Posterior cingulate gyrus (tissue), 11 donors: ENCODE results near the gene PTH2R.
"Not testable (repeated sequence)": the region's sequence is repeated elsewhere in the genome, so short reads cannot be mapped to it uniquely, and the experiment has no call there.

Experiments
- DNase-seq, 10 donors: peaks; one replicate each; pipeline versions ENCODE4 v3.0.0 to v3.0.0-alpha.2; 2020 to 2021; ENCODE audit warnings: mixed read lengths in 3 of 10
- intact Hi-C: fragments of 100-400 bp; cut with DNase I; formaldehyde crosslinking; loops from one replicate; pipeline ENCODE4 v1.15.1; 2023

PTH2R gene

DNA sequence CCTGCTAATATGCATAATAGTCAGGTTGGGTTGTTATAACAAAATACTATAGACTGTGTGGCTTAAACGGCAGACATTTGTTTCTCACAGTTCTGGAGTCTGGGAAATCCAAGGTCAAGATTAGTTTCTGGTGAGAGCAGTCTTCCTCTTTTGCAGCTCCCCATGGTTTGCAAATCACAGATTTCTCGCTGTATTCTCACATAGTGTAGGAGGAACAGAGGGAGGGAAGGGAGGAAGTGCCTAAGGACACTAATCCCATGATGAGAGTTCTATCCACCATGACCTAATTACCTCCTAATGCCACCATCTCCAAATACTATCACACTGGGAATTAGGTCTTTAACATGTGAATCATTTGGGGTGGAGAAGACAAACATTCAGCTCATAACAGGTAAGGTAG, 20.1 kb upstream of the PTH2R start:
- no peak for DNase-seq

DNA sequence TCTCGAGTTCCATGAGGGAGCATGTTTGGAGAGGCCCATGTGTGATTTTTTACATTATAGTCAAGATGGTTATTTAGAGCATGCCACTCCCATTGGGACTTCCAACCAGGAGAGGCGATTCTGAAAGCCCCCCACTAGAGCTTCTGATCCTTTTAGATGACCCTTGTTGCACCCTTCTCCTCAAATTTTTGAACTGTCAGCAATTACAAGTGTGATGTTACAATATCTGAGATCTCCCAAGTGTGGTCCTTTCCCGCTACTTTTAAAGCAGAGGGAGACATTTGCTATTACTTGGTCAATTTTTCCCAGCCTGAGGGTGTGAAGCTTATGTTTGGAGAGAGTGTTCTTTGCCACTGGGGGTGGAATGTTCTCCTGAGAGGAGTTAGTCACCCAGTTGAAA, 16.7 kb upstream of the PTH2R start:
- intact Hi-C loops = no loop called here
- DNase-seq = no peak

More for the DNA sequence above, 20.1 kb upstream of the PTH2R start:
- intact Hi-C loops = no loop called here

DNA sequence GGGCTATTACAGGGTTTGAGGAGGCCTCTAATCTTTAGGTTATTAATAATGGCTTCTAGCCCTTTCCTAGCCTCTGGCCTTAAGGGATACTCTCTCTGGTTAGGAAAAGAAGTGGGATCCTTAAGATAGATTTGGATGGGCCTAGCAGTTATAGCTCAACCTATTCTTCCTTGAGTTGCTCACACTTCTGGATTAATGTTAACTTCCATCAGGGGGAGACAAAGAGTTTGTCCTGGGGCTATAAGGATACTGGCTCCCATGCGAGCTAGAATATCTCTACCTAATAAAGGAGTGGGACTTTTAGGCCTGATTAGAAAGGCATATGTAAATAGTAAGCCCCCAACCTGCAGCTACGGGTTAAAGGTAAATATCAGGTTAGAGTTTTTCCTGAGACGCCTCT, 14.3 kb upstream of the PTH2R start:
- intact Hi-C loops = no loop called here
- no peak for DNase-seq

DNA sequence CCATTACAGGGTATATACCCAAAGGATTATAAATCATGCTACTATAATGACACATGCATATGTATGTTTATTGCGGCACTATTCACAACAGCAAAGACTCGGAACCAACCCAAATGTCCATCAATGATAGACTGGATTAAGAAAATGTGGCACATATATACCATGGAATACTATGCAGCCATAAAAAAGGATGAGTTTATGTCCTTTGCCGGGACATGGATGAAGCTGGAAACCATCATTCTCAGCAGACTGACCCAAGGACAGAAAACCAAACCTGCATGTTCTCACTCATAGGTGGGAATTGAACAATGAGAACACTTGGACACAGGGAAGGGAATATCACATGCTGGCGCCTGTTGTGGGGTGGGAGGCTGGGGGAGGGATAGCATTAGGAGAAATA, 9.8 kb upstream of the PTH2R start:
- DNase-seq, intact Hi-C loops: not testable (repeated sequence)

DNA sequence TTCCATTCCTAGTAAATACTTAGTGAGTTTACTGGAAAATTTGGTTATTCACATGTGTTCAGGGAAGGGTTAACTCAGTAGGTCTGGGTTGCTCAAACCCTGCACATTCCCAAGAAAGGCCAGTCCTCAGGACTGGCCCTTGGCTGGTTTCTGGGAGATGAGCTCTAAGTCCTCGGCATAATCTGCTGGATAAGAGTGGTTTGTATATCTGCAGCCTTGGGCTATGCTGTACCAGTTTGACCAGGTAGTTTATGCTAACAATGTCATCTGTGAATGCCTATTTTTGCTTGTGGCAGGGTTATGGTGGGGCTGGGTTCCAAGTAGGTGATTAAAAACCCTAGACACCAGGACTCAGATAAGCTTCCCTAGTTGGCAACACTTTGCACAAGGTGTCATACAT, 7.4 kb upstream of the PTH2R start:
- DNase-seq = no peak
- intact Hi-C loops = no loop called here

DNA sequence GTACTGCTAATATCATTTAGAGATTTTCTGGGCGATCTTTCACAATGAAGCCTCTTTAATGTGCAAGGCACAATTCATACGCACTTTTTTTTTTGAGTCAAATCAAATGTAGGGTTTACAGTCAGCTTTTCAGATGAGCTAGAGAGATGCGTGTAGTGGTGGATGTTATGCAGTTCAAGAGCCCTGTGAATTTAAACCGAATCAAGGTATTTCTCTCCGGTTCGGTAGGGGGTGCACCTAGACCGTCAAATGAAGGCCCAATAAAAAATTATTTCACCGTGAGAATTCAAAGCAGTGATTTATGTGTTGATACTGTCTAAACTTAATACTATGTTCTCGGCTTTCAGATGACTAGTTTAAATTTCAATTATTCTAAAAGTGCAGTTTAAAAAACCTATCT, 1.1 kb downstream of the PTH2R start:
- intact Hi-C loops = no loop called here
- DNase-seq = peak in 3 of 10 donors; percentile 18 to 70 (median 24)

DNA sequence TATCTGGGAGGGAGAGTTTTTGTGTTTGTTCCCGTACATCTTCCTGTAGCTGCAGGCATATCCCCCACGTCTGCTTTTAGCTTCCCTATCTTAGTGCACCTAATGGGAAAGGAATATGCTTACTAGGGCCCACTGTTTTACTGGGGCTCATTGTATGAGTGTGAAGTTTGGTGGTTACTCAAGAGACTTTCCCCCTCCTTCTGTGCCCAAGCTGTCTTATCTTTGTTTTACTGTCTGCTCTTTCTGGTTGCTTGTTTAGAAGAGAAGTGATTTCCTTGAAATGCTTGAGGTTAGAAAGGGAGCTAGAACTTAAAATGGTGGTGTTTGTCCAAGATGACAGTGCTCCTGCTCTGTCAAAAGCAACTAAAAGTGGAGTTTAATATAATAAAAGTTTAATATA, 7.3 kb downstream of the PTH2R start:
- intact Hi-C loops = loop anchor here (10.0 kb wide), 1 partner anchor 911 kb away; no protein-coding TSS in a partner anchor
- no peak for DNase-seq

DNA sequence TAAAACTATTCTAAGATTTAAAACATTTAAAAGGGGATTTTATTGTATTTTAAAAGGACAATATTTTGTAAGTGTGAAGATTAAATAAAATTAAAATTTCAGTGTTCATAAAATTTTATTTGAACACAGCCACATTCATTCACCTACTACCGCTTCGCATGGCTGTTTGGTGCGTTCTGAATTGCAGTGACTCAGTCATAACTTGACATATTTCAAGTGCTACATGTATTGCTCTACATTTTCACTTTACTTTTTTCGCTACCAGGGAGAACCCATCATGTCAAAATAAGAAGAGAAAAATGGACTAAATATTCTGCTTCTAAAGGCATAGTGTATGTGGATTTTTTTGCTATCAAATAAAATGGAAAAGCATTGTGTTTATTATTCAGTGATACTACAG, 8.7 kb downstream of the PTH2R start:
- no peak for DNase-seq
- intact Hi-C loops = loop anchor here (10.0 kb wide), 1 partner anchor 910 kb away; no protein-coding TSS in a partner anchor

DNA sequence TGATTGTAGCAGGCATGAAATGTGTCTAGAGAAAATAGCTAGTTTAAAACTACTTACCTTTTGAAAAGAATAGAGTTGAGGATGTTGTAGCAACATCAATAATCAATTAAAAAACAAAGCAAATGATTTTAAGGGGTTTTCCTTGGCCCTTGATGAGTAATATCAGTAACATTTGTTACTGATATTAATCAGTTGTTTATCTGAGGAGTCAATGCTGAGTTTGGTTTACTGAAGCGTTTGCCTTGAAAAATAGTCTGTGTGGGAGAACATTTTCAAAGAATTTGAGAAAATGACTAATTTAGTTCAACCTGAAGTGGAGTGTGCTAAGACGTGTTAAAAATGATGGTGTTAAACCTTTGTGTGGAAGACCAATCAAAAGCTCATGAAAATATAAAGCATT, 9.3 kb downstream of the PTH2R start:
- DNase-seq = no peak
- intact Hi-C loops = loop anchor here (10.0 kb wide), 1 partner anchor 909 kb away; no protein-coding TSS in a partner anchor

DNA sequence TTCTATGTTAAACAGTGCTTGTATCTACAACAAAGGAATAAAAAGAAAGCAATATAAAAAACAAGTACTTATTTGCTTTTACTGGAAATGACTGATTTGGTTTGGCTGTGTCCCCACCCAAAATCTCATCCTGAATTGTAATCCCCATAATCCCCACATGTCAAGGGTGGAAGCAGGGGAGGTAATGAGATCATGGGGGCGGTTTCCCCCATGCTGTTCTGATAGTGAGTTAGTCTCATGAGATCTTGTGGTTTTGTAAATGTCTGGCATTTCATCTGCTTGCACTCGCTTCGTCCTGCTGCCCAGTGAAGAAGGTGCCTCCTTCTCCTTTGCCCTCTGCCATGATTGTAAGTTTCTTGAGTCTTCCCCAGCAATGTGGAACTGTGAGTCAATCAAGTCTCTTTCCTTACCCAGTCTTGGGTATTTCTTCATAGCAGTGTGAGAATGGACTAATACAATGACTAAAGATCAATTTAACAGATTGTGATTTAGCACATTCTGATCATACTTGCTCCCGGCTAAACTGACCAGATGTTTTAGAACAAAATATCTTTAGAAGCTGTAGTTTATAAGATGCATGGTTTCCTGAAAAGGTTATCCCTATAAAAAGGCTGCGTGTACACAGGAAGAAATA, 19.9 kb downstream of the PTH2R start:
- intact Hi-C loops = no loop called here
- no peak for DNase-seq

DNA sequence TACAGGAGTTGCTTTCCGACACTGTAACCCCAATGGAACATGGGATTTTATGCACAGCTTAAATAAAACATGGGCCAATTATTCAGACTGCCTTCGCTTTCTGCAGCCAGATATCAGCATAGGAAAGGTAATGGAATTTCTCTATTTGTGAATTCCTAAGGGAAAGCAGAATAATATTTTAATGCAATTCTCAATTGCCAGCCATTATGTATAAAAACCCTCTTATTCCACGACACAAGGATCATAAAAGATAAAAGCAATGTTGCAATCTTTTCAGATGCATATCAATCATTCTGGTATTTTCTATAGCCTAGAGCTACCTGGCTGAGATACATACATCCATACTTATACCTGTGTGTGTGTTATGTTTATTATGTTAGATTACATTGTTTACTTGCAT, 31.2 kb downstream of the PTH2R start:
- DNase-seq = no peak
- intact Hi-C loops = no loop called here

DNA sequence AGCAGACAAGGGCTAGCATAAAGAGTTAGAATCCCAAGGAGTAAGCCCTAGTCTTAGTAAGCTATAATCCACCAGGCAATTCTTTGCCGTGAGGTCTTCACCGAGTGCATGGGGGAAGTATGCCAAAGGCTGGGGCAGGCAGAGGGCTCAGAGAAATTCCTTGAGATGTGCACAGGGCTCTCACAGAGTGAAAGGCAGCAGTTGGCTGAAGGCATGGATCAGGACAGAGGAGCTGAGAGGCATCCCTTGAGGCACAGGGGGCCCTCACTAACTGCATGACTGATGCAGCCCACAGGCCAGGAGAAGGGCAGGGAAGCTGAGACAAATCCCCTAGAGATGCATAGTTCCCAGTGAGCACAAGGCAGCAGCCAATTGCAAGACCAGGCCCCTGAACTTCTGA, 34.1 kb downstream of the PTH2R start:
- peak in 1 of 10 donors; percentile 29 for DNase-seq
- intact Hi-C loops = no loop called here

DNA sequence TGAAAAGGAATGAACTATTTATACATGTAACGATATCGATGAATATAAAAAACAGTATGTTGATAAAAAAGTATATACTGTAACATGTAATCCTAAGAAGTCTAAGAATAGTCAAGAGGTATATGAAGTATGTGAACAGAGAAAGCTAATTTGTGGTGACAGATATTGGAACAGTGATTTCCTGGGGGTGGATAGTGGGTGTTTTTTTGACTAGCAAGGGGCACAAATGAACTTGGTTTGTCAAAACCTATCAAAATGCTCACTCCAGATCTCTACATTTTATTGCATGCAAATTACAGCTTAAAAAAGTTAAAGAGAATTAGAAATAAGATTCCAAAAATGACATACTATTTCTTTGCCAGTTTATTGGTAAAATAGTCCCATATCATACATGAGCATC, 35.4 kb downstream of the PTH2R start:
- DNase-seq = no peak
- intact Hi-C loops = no loop called here

DNA sequence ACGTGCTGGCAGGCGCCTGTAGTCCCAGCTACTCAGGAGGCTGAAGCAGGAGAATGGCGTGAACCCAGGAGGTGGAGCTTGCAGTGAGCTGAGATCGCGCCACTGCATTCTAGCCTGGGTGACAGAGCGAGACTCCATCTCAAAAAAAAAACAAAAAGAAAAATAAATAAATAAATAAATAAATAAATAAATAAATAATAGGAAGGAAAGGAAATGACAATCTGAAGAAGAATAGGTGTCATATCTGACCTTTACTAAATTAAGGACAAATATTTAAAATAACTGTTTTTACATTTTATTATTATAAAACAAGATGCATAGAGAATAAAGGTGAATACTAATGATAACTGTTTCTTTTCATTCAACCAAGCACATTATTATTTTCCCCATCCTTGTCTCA, 40.9 kb downstream of the PTH2R start:
- intact Hi-C loops = not testable (repeated sequence)

DNA sequence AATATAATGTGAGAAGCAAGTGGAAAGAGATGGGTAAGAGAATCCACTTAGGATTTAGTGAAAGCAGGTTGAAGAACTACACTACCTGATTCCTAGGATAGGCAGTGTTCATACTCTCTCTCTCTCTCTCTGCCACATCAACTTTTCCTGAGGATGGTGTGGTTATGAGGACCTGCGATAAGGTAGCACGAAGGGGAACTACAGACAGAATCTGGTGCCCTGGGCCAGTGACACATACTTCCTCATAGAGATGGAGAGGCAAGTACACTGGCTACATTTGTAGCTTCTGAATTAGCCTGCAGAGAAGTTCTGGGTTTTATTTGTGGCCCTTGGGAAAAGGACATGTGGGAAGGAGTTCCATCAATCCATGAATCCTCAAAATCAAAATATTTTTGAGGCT, 44.5 kb downstream of the PTH2R start:
- no peak for DNase-seq
- intact Hi-C loops = no loop called here

More for the DNA sequence above, 40.9 kb downstream of the PTH2R start:
- not testable (repeated sequence) for DNase-seq

DNA sequence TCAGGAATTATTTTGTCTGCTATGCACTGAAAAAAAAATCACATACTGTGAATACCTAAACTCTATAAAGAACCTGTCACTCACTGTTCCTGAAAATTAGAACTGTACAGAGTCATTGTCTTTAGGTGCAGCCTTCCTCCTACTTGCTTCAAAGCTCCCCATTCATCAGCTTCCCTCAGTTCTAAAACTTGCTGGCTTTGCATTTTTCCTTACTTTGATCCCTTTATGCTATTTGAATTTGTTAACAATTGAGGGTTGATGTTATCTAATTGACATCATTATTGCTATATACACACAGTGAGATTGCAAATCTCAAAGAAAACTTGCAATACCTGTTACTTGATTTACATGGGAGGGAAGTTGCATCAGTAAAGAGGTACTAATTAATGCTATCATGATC, 48.3 kb downstream of the PTH2R start:
- intact Hi-C loops = no loop called here
- DNase-seq = no peak

DNA sequence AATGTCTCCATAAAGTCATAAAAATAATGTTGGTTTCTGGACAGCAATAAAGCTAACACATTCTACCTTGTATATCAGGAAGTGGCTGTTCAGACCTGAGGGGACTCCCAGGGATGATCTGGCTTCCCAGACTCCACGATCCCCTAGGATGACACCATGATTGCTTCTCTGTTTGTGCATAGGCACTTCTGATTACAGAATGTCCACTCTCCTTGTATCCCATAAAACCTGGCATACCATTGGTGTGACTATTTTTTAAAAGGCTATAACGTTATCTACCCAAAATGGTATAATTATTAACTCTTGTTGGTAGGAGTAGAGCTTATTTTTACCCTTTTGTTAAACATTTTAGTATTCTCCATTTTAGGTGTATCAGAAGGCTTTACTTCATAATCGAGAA, 57.1 kb downstream of the PTH2R start:
- DNase-seq = no peak
- intact Hi-C loops = loop anchor here (10.0 kb wide), 1 partner anchor 741 kb away; no protein-coding TSS in a partner anchor

DNA sequence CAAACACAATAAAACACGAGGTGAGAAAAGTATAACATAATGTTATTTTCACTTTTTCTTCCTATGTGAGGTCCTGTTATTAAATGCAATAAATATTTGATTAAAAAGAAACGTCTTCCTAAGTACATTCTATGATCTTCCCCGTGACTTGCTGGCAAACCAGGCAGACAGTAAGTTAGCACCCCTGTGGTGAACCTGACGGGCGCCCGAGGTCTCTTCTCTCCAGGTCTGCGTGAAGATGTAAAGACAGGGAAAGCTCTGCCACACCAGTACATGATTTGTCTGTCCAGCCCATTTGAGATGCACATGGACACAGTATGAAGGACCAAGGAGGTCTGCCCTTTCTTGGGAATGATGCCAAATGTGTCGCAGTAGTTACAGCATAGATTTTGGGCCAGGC, 57.6 kb downstream of the PTH2R start:
- peak in 1 of 10 donors; percentile 72 for DNase-seq
- intact Hi-C loops = loop anchor here (10.0 kb wide), 1 partner anchor 741 kb away; no protein-coding TSS in a partner anchor

DNA sequence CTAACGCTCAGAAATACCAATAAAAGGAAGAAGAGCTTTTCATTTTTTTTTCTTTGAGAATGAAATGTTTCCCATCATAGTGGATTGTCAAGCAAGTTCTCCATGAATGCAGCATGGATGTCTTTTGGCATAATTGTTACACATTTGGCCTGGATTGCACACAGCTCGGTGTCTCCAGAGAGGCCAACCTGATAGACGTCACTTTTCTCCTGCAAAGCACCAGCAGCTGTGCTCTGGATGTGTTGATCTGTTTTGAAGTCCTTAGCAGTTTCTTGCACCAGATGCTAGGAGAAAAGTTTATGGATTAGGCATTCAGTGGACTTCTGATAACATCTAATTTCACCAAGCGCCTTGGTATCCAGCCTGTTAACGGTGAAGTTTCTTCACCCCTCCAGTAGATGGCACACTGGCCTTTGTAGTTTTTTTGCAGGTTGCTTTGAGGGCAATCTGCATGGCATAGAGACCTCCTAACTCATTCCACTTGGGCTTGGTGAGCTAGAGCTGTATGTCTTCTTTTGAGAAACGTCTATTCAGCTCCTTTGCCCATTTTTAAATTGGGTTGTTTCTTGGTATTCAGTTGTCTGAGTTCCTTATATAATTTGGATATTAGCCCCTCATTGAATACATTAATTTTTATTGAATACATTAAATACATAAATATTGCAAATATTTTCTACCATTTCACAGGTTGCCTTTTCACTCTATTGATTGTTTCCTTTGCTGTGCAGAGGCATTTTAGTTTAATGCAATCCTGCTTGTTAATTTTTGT, 59.7 kb downstream of the PTH2R start:
- intact Hi-C loops = loop anchor here (5.0 to 10.0 kb wide), 2 partner anchors 738 to 856 kb away; no protein-coding TSS in a partner anchor
- peak in 1 of 10 donors; percentile 10 for DNase-seq

DNA sequence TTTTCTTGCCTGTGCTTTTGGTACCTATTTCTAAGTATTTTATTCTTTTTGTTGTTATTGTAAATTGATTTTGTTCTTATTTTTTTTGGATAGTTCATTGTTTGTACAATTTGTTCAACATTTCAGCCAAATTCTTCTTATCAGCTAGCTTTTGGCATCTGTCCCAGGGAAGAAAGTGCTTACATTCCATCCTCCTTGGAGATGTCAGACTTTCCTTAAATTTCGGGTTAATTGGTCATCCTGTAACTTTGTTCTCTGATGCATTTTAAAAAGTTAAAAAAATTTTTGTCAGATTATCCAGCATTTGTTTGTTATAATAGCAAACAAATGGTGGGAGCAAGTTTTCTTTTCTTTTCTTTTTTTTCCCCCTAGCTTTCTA, 60.3 kb downstream of the PTH2R start:
- intact Hi-C loops = loop anchor here (5.0 to 10.0 kb wide), 2 partner anchors 738 to 855 kb away; no protein-coding TSS in a partner anchor
- DNase-seq = no peak

DNA sequence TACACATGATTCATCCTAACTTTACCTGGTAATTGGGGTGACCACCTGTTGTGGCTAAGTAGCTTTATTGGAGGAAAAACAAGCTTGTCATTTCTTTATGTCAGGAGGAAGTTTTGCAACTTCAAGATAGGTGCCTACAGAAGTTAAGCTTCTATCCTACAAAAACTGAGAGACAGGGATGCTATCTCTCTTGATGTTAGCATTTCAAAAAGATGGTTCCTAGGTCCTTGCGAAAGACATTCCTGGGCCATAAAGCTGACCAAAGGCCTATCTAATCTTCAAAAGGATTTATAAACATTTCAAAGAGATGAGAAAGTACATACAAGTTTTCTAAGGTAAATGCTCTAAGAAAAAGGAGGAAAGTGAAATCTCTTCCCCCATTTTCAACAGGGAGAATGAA, 61.0 kb downstream of the PTH2R start:
- intact Hi-C loops = loop anchor here (5.0 to 10.0 kb wide), 2 partner anchors 737 to 855 kb away; no protein-coding TSS in a partner anchor
- no peak for DNase-seq

DNA sequence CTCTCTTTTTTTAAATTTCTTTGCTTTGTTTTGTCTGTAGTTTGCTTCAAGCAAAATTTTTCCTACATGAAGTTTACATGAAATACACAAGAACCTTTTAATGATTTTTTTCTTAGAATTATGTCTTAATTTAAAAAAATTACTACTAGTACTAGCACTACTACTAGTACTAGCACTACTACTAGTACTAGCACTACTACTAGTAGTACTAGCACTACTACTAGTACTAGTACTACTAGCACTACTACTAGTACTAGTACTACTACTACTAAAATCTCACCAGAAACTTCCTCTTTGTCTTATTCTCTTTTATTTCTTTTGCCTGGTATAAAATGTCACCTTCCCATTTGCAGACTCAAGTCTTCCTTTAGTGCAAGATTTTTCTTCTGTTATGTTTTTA, 71.1 kb downstream of the PTH2R start:
- intact Hi-C loops = no loop called here

More for the DNA sequence above, 71.1 kb downstream of the PTH2R start:
- no peak for DNase-seq
